ENCODE measurements around the gene TM9SF3. TPM values are rescaled to one million over a fixed set of nuclear protein-coding genes. Genes with fewer than 3 reads are reported as not detected.

TM9SF3 gene
- total and polyA plus RNA-seq, 10 of the 15 experiments (the other 5 are each of a cell fraction or from before 2014, with no cell fraction given), result 17.1 to 85.4 (median 44.9) TPM

GRCh38 chr10:96625173-96625572 lies 38.4 kb upstream of the TM9SF3 start:
- WGBS (ENCODE audit: insufficient coverage, insufficient replicate concordance, low lambda C conversion rate, missing lambda C conversion rate), result 38% methylated on average over 1 of the region's 1 CpG
- intact Hi-C loops (cut with micrococcal nuclease; ENCODE audit: unreplicated experiment), result no loop called here
- Histone ChIP-seq H3K9ac (ENCODE audit: control insufficient read depth, insufficient read depth, low read length) (no peak overlapping the region), H3K4me1 (ENCODE audit: control insufficient read depth, insufficient read depth, low read length) (no peaks in the 10 kb centered on the region), H2AFZ (ENCODE audit: control insufficient read depth, low read depth, low read length) (no peak overlapping the region), H3K9me3 (replicated peaks; ENCODE audit: control insufficient read depth, insufficient read depth, low read length) (no peaks in the 10 kb centered on the region), H3K79me2 (ENCODE audit: control insufficient read depth, insufficient read depth, low read length) (no peaks in the 10 kb centered on the region), H3K36me3 (ENCODE audit: control insufficient read depth in 2 of 2, insufficient read depth in 2 of 2, low read length in 1 of 2) (peaks cover 27 to 42% of the 10 kb centered on the region in 2 experiments), H3K4me3 (no peak overlapping the region), H3K27me3 (replicated peaks in 1 of 2; ENCODE audit: control insufficient read depth in 2 of 2, insufficient read depth in 2 of 2, low read length in 1 of 2) (no peaks in the 10 kb centered on the region), H3K4me2 (ENCODE audit: control insufficient read depth, insufficient read depth) (no peak overlapping the region), H4K20me1 (ENCODE audit: control insufficient read depth, insufficient read depth) (no peaks in the 10 kb centered on the region), H3K27ac (ENCODE audit: control insufficient read depth, insufficient read depth) (no peak overlapping the region)
- CTCF ChIA-PET, result no interaction called here
- DNase-seq (ENCODE audit: low read depth, low spot score), result no peak
- FAIRE-seq, result no peak
- no TSS peak for BruUV-seq (replicated peaks)
- SMC1A ChIA-PET (ENCODE audit: uncharacterized antibody, unreplicated experiment), result no interaction called here
- POLR2A ChIA-PET, result no interaction called here
- TF ChIP-seq SREBF2 (IDR thresholded peaks at IDR 0.05; ENCODE audit: low read length) (no peak), ZBTB11 (CRISPR knock-in tag; IDR thresholded peaks at IDR 0.05) (no peak), POLR2AphosphoS2 (IDR thresholded peaks at IDR 0.05; ENCODE audit: low read depth, low read length) (peak; percentile 51; the same call in 1 of the 2 replicates), STAT3 (IDR thresholded peaks at IDR 0.05; ENCODE audit: low read depth, low read length) (no peak), SPI1 (IDR thresholded peaks at IDR 0.05; ENCODE audit: borderline replicate concordance, insufficient read depth, low read depth, low read length) (no peak)
- in situ Hi-C loops (cut with MboI), result no loop called here
- no peak for ATAC-seq
- RAD21 ChIA-PET (ENCODE audit: unreplicated experiment), result no interaction called here

Measured in GM12878 (cell line).